ENCODE data around the gene AXDND1. TPM values are rescaled to one million over a fixed set of nuclear protein-coding genes. Genes with fewer than 3 reads are reported as not detected.

Gene AXDND1
- total and polyA plus RNA-seq, 9 of the 15 experiments (the other 6 are each of a cell fraction or from before 2014, with no cell fraction given) = 0.03 to 0.13 (median 0.06) TPM; not detected in 5

- TF ChIP-seq ZNF133 (CRISPR knock-in tag; IDR thresholded peaks at IDR 0.05) (no peak), ZNF384 (IDR thresholded peaks at IDR 0.05; ENCODE audit: low read depth, low read length) (peak; percentile 88), ZBTB2 (IDR thresholded peaks at IDR 0.05) (no peak), MTA2 (IDR thresholded peaks at IDR 0.05; ENCODE audit: low read depth) (peak; percentile 26; the same call in 1 of the 2 replicates), HDAC1 (IDR thresholded peaks at IDR 0.05) (0 out of 4 replicates have a peak, but pooled peaks of 1 of the 2 experiments have one; percentile 26), TRIM28 (IDR thresholded peaks at IDR 0.05) (0 out of 2 replicates have a peak, but pooled peaks have one; percentile 35), E2F6 (IDR thresholded peaks at IDR 0.05; ENCODE audit: borderline replicate concordance in 1 of 2, extremely low read depth in 1 of 2, insufficient read depth in 1 of 2, insufficient read length in 1 of 2, low read depth in 1 of 2, low read length in 1 of 2, poor library complexity in 1 of 2, severe bottlenecking in 1 of 2) (peak in 1 of 2 experiments; percentile 23), ZNF316 (IDR thresholded peaks at IDR 0.05) (peak; percentile 94), HINFP (tag; conservative IDR thresholded peaks at IDR 0.05; ENCODE audit: low read depth) (no peak), EHMT2 (IDR thresholded peaks at IDR 0.05) (peak; percentile 58; the same call in 1 of the 2 replicates), MTA1 (IDR thresholded peaks at IDR 0.05; ENCODE audit: borderline replicate concordance) (no peak), ZNF146 (CRISPR knock-in tag; IDR thresholded peaks at IDR 0.05; ENCODE audit: unreplicated experiment) (no peak), SMC3 (conservative IDR thresholded peaks at IDR 0.05; ENCODE audit: insufficient read depth, low read depth, low read length) (no peak), ARID1B (IDR thresholded peaks at IDR 0.05) (peak; percentile 66), SIN3A (IDR thresholded peaks at IDR 0.05; ENCODE audit: borderline replicate concordance in 2 of 2, control insufficient read depth in 1 of 2, low read depth in 2 of 2, low read length in 2 of 2) (no peak), NFE2 (IDR thresholded peaks at IDR 0.05; ENCODE audit: low read depth) (peak; percentile 88), RBM25 (IDR thresholded peaks at IDR 0.05; ENCODE audit: low read depth, low read length, severe bottlenecking) (no peak), MCM7 (IDR thresholded peaks at IDR 0.05) (no peak), ZNF12 (CRISPR knock-in tag; IDR thresholded peaks at IDR 0.05) (no peak), SOX6 (IDR thresholded peaks at IDR 0.05) (0 out of 2 replicates have a peak, but pooled peaks have one; percentile 19), CBX3 (IDR thresholded peaks at IDR 0.05; ENCODE audit: borderline replicate concordance in 1 of 2, low read length in 2 of 2) (peak in 1 of 2 experiments; percentile 19; a peak in 1 of 3 replicates), NFE2L1 (tag; IDR thresholded peaks at IDR 0.05; ENCODE audit: borderline replicate concordance, low read depth) (peak; percentile 62), MTF1 (CRISPR knock-in tag; IDR thresholded peaks at IDR 0.05; ENCODE audit: borderline replicate concordance) (no peak)
- TF ChIP-seq, protein P1, sequence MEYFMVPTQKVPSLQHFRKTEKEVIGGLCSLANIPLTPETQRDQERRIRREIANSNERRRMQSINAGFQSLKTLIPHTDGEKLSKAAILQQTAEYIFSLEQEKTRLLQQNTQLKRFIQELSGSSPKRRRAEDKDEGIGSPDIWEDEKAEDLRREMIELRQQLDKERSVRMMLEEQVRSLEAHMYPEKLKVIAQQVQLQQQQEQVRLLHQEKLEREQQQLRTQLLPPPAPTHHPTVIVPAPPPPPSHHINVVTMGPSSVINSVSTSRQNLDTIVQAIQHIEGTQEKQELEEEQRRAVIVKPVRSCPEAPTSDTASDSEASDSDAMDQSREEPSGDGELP (CRISPR knock-in tag; IDR thresholded peaks at IDR 0.05; ENCODE audit: borderline replicate concordance) = no peak
These were observed 82.8 kb downstream of the AXDND1 start (continued) for GRCh38 chr1:179448437-179449149.

All from K562 (cell line).